Measurements from ENCODE around the gene IL31RA. TPM values are rescaled to one million over a fixed set of nuclear protein-coding genes. Genes with fewer than 3 reads are reported as not detected.

Gene IL31RA
- total RNA-seq (2014; rRNA removed; shearing (Covaris generic)) (not detected in 2 replicates), polyA plus RNA-seq (2016; fragmentation: Nextera tagmentation; extraction: Ambion mirVana) (not detected in 2 replicates)
- long read RNA-seq, result 0 reads

- no peak for DNase-seq (ENCODE audit: low spot score)
- no peaks in the 10 kb centered on the region; the same call in 2 of the 3 replicates for H3K4me1 Mint-ChIP-seq
These were observed at the start of gene IL31RA for GRCh38 chr5:55850839-55851674. Gene IL31RA, plus strand, starts transcription at chr5:55851357. Its CDS starts 214 bp downstream, at chr5:55851571.

More at GRCh38 chr5:55850839-55851674, at the start of gene IL31RA:
- 0 out of 2 replicates have a peak within 1 kb of the TSS, but pooled peaks have one; percentile 1 for H2AFZ ChIP-seq
- H3K9me3 Mint-ChIP-seq, result no peaks in the 10 kb centered on the region
- no peak within 1 kb of the TSS for H3K4me3 Mint-ChIP-seq
- H3K36me3 ChIP-seq (ENCODE audit: insufficient read depth), result no peaks in the 10 kb centered on the region
- no peak for TF ChIP-seq JUNB (IDR thresholded peaks at IDR 0.05; ENCODE audit: unreplicated experiment)
- no peak for TF ChIP-seq ZNF114 (CRISPR knock-in tag; IDR thresholded peaks at IDR 0.05)
- no peak for TF ChIP-seq EZH2phosphoT487 (IDR thresholded peaks at IDR 0.05; ENCODE audit: unreplicated experiment)
- TF ChIP-seq, protein P1, sequence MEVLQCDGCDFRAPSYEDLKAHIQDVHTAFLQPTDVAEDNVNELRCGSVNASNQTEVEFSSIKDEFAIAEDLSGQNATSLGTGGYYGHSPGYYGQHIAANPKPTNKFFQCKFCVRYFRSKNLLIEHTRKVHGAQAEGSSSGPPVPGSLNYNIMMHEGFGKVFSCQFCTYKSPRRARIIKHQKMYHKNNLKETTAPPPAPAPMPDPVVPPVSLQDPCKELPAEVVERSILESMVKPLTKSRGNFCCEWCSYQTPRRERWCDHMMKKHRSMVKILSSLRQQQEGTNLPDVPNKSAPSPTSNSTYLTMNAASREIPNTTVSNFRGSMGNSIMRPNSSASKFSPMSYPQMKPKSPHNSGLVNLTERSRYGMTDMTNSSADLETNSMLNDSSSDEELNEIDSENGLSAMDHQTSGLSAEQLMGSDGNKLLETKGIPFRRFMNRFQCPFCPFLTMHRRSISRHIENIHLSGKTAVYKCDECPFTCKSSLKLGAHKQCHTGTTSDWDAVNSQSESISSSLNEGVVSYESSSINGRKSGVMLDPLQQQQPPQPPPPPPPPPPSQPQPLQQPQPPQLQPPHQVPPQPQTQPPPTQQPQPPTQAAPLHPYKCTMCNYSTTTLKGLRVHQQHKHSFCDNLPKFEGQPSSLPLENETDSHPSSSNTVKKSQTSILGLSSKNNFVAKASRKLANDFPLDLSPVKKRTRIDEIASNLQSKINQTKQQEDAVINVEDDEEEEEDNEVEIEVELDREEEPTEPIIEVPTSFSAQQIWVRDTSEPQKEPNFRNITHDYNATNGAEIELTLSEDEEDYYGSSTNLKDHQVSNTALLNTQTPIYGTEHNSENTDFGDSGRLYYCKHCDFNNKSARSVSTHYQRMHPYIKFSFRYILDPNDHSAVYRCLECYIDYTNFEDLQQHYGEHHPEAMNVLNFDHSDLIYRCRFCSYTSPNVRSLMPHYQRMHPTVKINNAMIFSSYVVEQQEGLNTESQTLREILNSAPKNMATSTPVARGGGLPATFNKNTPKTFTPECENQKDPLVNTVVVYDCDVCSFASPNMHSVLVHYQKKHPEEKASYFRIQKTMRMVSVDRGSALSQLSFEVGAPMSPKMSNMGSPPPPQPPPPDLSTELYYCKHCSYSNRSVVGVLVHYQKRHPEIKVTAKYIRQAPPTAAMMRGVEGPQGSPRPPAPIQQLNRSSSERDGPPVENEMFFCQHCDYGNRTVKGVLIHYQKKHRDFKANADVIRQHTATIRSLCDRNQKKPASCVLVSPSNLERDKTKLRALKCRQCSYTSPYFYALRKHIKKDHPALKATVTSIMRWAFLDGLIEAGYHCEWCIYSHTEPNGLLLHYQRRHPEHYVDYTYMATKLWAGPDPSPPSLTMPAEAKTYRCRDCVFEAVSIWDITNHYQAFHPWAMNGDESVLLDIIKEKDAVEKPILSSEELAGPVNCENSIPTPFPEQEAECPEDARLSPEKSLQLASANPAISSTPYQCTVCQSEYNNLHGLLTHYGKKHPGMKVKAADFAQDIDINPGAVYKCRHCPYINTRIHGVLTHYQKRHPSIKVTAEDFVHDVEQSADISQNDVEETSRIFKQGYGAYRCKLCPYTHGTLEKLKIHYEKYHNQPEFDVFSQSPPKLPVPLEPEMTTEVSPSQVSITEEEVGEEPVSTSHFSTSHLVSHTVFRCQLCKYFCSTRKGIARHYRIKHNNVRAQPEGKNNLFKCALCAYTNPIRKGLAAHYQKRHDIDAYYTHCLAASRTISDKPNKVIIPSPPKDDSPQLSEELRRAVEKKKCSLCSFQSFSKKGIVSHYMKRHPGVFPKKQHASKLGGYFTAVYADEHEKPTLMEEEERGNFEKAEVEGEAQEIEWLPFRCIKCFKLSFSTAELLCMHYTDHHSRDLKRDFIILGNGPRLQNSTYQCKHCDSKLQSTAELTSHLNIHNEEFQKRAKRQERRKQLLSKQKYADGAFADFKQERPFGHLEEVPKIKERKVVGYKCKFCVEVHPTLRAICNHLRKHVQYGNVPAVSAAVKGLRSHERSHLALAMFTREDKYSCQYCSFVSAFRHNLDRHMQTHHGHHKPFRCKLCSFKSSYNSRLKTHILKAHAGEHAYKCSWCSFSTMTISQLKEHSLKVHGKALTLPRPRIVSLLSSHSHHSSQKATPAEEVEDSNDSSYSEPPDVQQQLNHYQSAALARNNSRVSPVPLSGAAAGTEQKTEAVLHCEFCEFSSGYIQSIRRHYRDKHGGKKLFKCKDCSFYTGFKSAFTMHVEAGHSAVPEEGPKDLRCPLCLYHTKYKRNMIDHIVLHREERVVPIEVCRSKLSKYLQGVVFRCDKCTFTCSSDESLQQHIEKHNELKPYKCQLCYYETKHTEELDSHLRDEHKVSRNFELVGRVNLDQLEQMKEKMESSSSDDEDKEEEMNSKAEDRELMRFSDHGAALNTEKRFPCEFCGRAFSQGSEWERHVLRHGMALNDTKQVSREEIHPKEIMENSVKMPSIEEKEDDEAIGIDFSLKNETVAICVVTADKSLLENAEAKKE (CRISPR knock-in tag; IDR thresholded peaks at IDR 0.05), result no peak
- no peak for TF ChIP-seq CTCF (conservative IDR thresholded peaks at IDR 0.05; ENCODE audit: low read depth in 2 of 2)
- TF ChIP-seq EZH2 (IDR thresholded peaks at IDR 0.05; ENCODE audit: low read depth, unreplicated experiment), result no peak
- TF ChIP-seq STAT1 (IDR thresholded peaks at IDR 0.05; ENCODE audit: unreplicated experiment), result no peak
- no peak for TF ChIP-seq ETS1 (IDR thresholded peaks at IDR 0.05)
- TF ChIP-seq NANOG (IDR thresholded peaks at IDR 0.05; ENCODE audit: borderline replicate concordance), result no peak
- no peak for TF ChIP-seq REST (IDR thresholded peaks at IDR 0.05; ENCODE audit: unreplicated experiment)
- TF ChIP-seq CREB1 (CRISPR knock-in tag; IDR thresholded peaks at IDR 0.05; ENCODE audit: low read depth), result no peak
- TF ChIP-seq POLR2AphosphoS5 (IDR thresholded peaks at IDR 0.05; ENCODE audit: low read depth), result no peak
- TF ChIP-seq ZNF331 (CRISPR knock-in tag; IDR thresholded peaks at IDR 0.05; ENCODE audit: low read depth), result no peak
- H3K79me2 ChIP-seq (replicated peaks; ENCODE audit: insufficient read depth), result no peaks in the 10 kb centered on the region
- no peaks in the 10 kb centered on the region for H4K20me1 ChIP-seq (replicated peaks; ENCODE audit: insufficient read depth)
- ATAC-seq, result no peak
- H3K36me3 Mint-ChIP-seq (ENCODE audit: low read depth), result no peaks in the 10 kb centered on the region
- H3K4me2 ChIP-seq, result no peak within 1 kb of the TSS
- no peaks in the 10 kb centered on the region for H3F3A ChIP-seq (replicated peaks; ENCODE audit: low read depth)
- H3K27me3 Mint-ChIP-seq (ENCODE audit: insufficient read depth, low read depth, poor library complexity), result peaks cover 3% of the 10 kb centered on the region
- H3K4me3 ChIP-seq, result no peak within 1 kb of the TSS
- no peaks in the 10 kb centered on the region for H3K9me2 ChIP-seq (ENCODE audit: insufficient read depth)
- H3K27me3 ChIP-seq (ENCODE audit: insufficient read depth), result no peaks in the 10 kb centered on the region
- H3K27ac ChIP-seq (ENCODE audit: low read depth), result no peak within 1 kb of the TSS
- no peak within 1 kb of the TSS for H3K27ac Mint-ChIP-seq
- no peaks in the 10 kb centered on the region for H3K4me1 ChIP-seq (ENCODE audit: insufficient read depth)
